Nephron (organoid): ENCODE data around the gene LGR6.
"Not testable (repeated sequence)": the region's sequence is repeated elsewhere in the genome, so short reads cannot be mapped to it uniquely, and the experiment has no call there.

ENCODE experiments used
- H3K27ac Mint-ChIP-seq, 3 experiments: 2 replicates each; pipeline ENCODE4 v1.8.0; 2020; ENCODE audit warnings: mixed read lengths in 3 of 3, mild to moderate bottlenecking in 2 of 3, moderate library complexity in 1 of 3
- H3K27me3 Mint-ChIP-seq: 2 replicates; pipeline ENCODE4 v1.8.0; 2021; ENCODE audit warnings: low read depth, mild to moderate bottlenecking, moderate library complexity, mixed read lengths
- H3K36me3 Mint-ChIP-seq: 2 replicates; pipeline ENCODE4 v1.8.0; 2020; ENCODE audit warnings: low read depth, mixed read lengths
- H3K4me1 Mint-ChIP-seq: 2 replicates; pipeline ENCODE4 v1.8.0; 2020; ENCODE audit warnings: mixed read lengths
- H3K4me3 Mint-ChIP-seq, 3 experiments: 2 replicates each; pipeline ENCODE4 v1.8.0; 2020; ENCODE audit warnings: mild to moderate bottlenecking in 3 of 3, mixed read lengths in 3 of 3, moderate library complexity in 2 of 3
- H3K9me3 Mint-ChIP-seq: 2 replicates; pipeline ENCODE4 v1.8.0; 2020; ENCODE audit warnings: mixed read lengths
- TF ChIP-seq, protein P1 (sequence below), 3 experiments: fragments of 200-600 bp; sonication (generic); IDR thresholded peaks; one replicate each; pipeline ENCODE4 v1.5.0; 2021; ENCODE audit warnings: antibody characterized with exemption in 3 of 3; ENCODE audit not compliant: unreplicated experiment in 3 of 3

Gene LGR6

DNA sequence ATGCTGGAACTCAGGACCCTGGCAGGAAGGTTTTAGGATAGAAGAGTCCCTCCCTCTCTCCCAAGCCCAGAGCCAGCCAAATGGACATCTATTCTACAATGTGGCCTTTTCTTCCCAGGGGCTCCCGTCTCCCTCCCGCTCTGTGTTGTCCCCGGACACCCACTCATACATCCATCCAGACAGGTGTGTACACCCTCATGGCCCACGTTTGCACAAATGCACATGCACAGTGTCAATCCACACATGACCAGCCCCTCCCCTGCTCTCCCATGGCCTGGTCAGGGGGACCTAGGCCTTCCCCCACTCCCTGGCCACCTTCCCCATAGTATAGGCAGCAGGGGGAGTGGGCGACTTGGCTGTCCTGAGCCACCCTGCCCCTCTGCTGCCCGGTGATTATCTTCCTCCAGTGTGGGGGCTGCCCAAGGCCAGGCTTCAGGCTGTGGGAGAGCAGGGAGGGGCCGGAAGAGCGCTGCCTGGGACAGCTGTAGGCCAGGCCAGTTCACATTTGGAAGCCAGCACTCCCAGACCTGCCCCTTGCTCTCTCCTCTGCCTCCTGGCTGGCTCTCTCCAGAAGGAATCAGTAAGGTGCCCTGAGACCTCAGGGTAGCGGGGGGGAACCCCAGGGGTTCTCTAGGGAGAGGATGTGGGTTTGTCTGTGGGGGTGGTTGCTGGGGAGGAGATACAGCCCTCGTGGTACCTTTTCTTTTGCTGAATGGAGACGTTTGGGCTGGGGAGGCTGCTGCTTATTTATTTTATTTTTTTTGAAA, 29.1 kb upstream of the LGR6 start:
- TF ChIP-seq, protein P1, sequence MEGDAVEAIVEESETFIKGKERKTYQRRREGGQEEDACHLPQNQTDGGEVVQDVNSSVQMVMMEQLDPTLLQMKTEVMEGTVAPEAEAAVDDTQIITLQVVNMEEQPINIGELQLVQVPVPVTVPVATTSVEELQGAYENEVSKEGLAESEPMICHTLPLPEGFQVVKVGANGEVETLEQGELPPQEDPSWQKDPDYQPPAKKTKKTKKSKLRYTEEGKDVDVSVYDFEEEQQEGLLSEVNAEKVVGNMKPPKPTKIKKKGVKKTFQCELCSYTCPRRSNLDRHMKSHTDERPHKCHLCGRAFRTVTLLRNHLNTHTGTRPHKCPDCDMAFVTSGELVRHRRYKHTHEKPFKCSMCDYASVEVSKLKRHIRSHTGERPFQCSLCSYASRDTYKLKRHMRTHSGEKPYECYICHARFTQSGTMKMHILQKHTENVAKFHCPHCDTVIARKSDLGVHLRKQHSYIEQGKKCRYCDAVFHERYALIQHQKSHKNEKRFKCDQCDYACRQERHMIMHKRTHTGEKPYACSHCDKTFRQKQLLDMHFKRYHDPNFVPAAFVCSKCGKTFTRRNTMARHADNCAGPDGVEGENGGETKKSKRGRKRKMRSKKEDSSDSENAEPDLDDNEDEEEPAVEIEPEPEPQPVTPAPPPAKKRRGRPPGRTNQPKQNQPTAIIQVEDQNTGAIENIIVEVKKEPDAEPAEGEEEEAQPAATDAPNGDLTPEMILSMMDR (IDR thresholded peaks at IDR 0.05; ENCODE audit: unreplicated experiment in 3 of 3): no peak
- Mint-ChIP-seq H3K9me3 (no peaks in the 10 kb centered on the region), H3K27ac (peak overlapping the region; percentile 69 to 76 (median 76)), H3K4me3 (peak overlapping the region in 1 of 3 experiments; percentile 9), H3K27me3 (peaks cover 5% of the 10 kb centered on the region), H3K36me3 (no peaks in the 10 kb centered on the region), H3K4me1 (peaks cover 58% of the 10 kb centered on the region)

DNA sequence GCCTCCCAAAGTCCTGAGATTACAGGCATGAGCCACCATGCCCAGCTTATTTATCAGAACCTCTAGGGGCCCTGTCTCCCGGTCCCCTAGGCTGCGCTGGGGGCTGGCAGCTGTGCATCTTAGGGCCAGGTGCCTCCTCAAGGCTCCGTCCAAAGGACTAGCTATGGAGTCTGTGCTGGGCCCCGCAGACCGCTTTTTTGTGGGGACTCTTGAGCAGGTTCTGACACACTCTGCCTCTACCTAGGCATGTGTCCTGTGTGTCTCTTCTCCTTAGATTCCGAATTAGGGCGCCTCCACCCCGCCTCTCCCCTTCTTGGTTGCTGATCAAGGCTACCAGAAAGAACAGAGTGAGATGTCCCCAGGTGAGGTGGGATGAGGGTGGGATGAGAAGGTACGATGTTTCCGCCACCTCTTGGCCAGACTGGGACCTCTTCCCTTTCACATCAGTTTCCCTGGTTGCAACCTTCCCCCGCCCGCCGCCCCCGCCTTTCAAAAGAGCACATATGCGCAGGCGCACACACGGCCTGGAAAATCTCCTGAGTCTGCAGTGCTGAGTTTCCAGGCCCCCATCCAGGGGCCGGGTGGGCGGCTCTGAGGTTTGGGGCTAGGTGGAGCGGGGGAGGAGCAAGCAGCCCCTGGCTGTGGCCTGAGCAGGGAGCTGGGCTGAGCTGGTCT, 28.2 kb upstream of the LGR6 start:
- no peak overlapping the region for H3K4me3 Mint-ChIP-seq
- peak overlapping the region in 1 of 3 experiments; percentile 69 for H3K27ac Mint-ChIP-seq
- no peaks in the 10 kb centered on the region for H3K36me3 Mint-ChIP-seq
- H3K4me1 Mint-ChIP-seq: peaks cover 55% of the 10 kb centered on the region
- TF ChIP-seq, protein P1 (IDR thresholded peaks at IDR 0.05; ENCODE audit: unreplicated experiment in 3 of 3): no peak
- peaks cover 6% of the 10 kb centered on the region for H3K27me3 Mint-ChIP-seq
- H3K9me3 Mint-ChIP-seq: no peaks in the 10 kb centered on the region

DNA sequence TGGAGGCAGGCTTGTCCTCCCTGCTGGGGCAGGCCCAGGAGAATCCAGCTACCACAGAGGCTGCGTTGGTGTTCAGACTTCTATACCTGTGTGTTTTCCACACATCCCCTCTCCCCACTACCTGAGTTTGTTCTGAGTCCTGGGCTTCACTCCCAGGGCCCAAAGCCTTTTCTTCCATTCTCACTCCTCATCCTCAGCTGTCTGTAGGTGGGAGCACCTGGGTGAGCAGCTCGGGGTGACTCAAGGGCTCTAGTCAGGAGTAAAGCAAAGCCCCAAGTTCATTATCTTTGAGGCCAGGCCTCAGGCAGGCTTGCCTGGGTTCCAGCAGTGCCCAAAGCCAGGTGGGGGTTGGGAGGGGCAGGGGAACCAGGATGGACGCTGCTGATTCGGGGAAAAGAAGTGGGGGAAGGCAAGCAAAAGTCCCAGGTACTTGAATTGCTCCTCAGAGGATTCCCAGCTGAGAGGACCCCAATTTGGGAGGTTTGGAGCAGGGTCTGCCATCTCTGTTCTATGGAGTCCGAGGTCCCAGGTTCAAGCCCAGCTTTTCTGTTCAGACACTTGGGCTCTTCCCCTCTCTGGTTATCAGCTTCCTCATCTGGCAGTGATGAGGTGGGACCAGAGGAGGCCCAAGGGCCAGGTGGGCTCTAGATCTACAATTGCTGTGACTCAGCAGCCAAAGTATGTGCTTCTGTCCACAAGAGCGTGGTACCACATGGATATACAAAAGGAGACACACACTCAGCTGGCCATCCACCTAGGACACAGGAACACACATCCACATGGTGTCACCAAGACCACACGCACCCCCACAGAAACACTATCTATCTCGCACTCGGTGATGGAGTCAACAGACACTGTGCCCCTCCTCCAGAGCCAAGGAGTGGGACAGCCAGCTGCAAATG, 27.4 kb upstream of the LGR6 start:
- Mint-ChIP-seq H3K9me3 (no peaks in the 10 kb centered on the region), H3K27me3 (peaks cover 13% of the 10 kb centered on the region), H3K4me1 (peaks cover 48% of the 10 kb centered on the region), H3K27ac (peak overlapping the region; percentile 59 to 79 (median 78)), H3K4me3 (no peak overlapping the region), H3K36me3 (no peaks in the 10 kb centered on the region)
- TF ChIP-seq, protein P1 (IDR thresholded peaks at IDR 0.05; ENCODE audit: unreplicated experiment in 3 of 3): no peak

DNA sequence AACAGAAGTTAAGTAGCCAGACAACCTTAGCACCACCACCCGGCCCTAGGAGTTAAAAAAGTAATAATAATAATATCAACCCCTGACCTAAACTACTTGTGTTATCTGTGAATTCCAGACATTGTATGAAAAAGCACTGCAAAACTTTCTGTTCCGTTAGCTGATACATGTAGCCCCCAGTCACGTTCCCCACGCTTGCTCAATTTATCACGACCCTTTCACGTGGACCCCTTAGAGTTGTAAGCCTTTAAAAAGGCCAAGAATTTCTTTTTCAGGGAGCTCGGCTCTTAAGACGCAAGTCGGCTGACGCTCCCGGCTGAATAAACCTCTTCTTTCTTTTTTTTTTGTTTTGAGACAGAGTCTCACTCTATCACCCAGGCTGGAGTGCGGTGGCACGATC, 26.5 kb upstream of the LGR6 start:
- H3K9me3 Mint-ChIP-seq, H3K36me3 Mint-ChIP-seq: not testable (repeated sequence)
- peaks cover 13% of the 10 kb centered on the region for H3K27me3 Mint-ChIP-seq
- H3K4me3 Mint-ChIP-seq: peak overlapping the region in 1 of 3 experiments; percentile 8
- H3K27ac Mint-ChIP-seq: peak overlapping the region; percentile 59 to 79 (median 78)
- H3K4me1 Mint-ChIP-seq: peaks cover 43% of the 10 kb centered on the region

DNA sequence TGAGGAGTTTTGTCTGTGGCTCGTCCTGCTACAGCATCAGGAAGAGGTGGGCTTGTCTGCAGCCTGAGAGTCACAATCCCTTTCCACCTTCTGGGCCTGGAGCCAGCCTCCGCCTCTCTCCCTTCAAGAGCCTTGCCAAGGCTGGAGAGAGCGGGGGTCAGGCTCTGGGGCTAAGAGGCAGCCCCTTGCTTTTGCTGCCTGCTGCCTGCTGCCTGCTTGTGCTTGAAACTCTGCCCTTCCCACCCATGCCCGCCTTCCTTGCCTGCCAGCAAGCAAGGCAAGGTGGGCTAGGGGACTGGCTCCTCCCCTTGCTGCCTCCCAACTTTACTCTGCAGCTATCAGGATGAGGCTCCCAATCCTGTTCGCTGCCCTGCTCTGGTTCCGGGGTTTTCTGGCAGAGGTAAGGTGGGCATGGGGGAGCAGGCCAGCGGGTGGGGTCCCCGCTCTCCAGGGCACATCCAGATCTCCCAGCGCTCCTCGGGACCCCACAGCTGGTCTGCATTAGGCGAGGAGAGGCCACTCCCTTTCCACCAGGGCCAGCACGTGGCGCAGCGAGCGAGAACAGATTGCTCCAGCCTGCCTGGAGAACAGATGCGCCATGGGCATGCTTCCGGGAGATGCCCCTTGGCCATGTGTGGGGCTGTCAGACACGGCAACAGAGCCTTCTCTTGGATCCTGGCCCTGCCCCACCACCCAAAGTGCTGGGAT, 25.7 kb upstream of the LGR6 start:
- Mint-ChIP-seq H3K4me1 (peaks cover 38% of the 10 kb centered on the region), H3K27ac (peak overlapping the region; percentile 59 to 79 (median 78)), H3K4me3 (peak overlapping the region in 1 of 3 experiments; percentile 23), H3K36me3 (no peaks in the 10 kb centered on the region), H3K9me3 (no peaks in the 10 kb centered on the region), H3K27me3 (peaks cover 13% of the 10 kb centered on the region)
- TF ChIP-seq, protein P1 (IDR thresholded peaks at IDR 0.05; ENCODE audit: unreplicated experiment in 3 of 3): no peak
